ENCODE measurements around the gene DLG1.

DNA sequence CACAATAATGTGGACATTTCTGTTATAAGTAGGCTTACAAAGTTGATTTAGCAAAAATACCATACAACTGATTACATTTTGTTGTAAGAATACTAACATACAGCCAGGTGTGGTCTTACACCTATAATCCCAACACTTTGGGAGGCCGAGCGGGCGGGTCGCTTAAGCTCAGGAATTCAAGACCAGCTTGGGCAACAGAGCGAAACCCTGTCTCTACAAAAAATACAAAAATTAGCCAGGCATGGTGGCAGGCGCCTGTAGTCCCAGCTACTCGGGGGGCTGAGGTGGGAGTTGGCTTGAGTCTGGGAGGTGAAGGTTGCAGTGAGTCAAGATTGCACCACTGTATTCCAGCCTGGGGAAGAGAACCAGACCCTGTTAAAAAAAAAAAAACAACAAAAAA lies 67.1 kb downstream of the DLG1 start:
- TF ChIP-seq, protein P1, sequence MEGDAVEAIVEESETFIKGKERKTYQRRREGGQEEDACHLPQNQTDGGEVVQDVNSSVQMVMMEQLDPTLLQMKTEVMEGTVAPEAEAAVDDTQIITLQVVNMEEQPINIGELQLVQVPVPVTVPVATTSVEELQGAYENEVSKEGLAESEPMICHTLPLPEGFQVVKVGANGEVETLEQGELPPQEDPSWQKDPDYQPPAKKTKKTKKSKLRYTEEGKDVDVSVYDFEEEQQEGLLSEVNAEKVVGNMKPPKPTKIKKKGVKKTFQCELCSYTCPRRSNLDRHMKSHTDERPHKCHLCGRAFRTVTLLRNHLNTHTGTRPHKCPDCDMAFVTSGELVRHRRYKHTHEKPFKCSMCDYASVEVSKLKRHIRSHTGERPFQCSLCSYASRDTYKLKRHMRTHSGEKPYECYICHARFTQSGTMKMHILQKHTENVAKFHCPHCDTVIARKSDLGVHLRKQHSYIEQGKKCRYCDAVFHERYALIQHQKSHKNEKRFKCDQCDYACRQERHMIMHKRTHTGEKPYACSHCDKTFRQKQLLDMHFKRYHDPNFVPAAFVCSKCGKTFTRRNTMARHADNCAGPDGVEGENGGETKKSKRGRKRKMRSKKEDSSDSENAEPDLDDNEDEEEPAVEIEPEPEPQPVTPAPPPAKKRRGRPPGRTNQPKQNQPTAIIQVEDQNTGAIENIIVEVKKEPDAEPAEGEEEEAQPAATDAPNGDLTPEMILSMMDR (IDR thresholded peaks at IDR 0.05), result no peak
- no peak for TF ChIP-seq POLR2AphosphoS5 (IDR thresholded peaks at IDR 0.05; ENCODE audit: insufficient read depth in 1 of 2, low read depth in 1 of 2)
- TF ChIP-seq POLR2A (IDR thresholded peaks at IDR 0.05), result no peak
